OCI-LY7 (cell line): ENCODE data around the gene OSBPL3. TPM values are rescaled to one million over a fixed set of nuclear protein-coding genes. Genes with fewer than 3 reads are reported as not detected.
A peak's percentile ranks its signal among the peaks of the same experiment; 100 is the strongest.

Experiments
- BruUV-seq: library from RNA; stranded (reverse); fragments of 400-500 nt; replicated peaks from 2 replicates; lab custom pipeline; 2021; lab: Mats Ljungman, UMichigan
- CTCF ChIA-PET: fragments of 300-600 bp; sonication (Branson Sonifier 250); formaldehyde crosslinking; loops from one replicate; lab custom pipeline; 2022; ENCODE audit warnings: antibody characterized with exemption; ENCODE audit not compliant: unreplicated experiment; lab: Charles Lee
- POLR2A ChIA-PET: fragments of 300-600 bp; sonication (Branson Sonifier 250); formaldehyde crosslinking; loops from one replicate; lab custom pipeline; 2022; ENCODE audit warnings: antibody characterized with exemption; lab: Charles Lee
- DNase-seq: peaks from one replicate; pipeline ENCODE4 v3.0.0-alpha.2; 2015; ENCODE audit warnings: low spot score
- H2AFZ ChIP-seq: fragments of 200-600 bp; sonication (generic), shearing (Covaris generic); 2 replicates; pipeline ENCODE4 v1.6.1; 2014; ENCODE audit warnings: mild to moderate bottlenecking, antibody characterized with exemption, low read length, moderate library complexity
- H3K27ac ChIP-seq: fragments of 200-600 bp; sonication (generic); 2 replicates; pipeline ENCODE4 v1.5.1; 2014; ENCODE audit warnings: mixed run types, low read depth, mild to moderate bottlenecking, moderate library complexity, low read length, inconsistent platforms; ENCODE audit not compliant: poor library complexity, severe bottlenecking
- H3K36me3 ChIP-seq: fragments of 200-600 bp; sonication (generic); 2 replicates; pipeline ENCODE4 v1.6.1; 2014; ENCODE audit warnings: mild to moderate bottlenecking, antibody characterized with exemption, low read length, moderate library complexity, mixed read lengths; ENCODE audit not compliant: insufficient read depth
- H3K4me1 ChIP-seq: fragments of 200-600 bp; sonication (generic); 2 replicates; pipeline ENCODE4 v1.5.1; 2014; ENCODE audit warnings: mild to moderate bottlenecking, low read length; ENCODE audit not compliant: insufficient read depth, poor library complexity, severe bottlenecking
- H3K4me2 ChIP-seq: fragments of 200-600 bp; sonication (generic); 2 replicates; pipeline ENCODE4 v1.6.1; 2014; ENCODE audit warnings: mild to moderate bottlenecking, low read length
- H3K4me3 ChIP-seq: fragments of 200-600 bp; sonication (generic); 2 replicates; pipeline ENCODE4 v1.5.1; 2014; ENCODE audit warnings: mild to moderate bottlenecking, low read depth, low read length; ENCODE audit not compliant: poor library complexity, severe bottlenecking
- H3K79me2 ChIP-seq: fragments of 200-600 bp; sonication (generic); 2 replicates; pipeline ENCODE4 v1.6.1; 2016; ENCODE audit warnings: low read depth, mild to moderate bottlenecking, low read length, moderate library complexity, mixed read lengths; ENCODE audit not compliant: insufficient read depth
- H3K9me2 ChIP-seq: fragments of 200-600 bp; sonication (generic); 2 replicates; pipeline ENCODE4 v1.6.1; 2016; ENCODE audit warnings: mild to moderate bottlenecking, low read length, mixed read lengths; ENCODE audit not compliant: insufficient read depth
- H3K9me3 ChIP-seq: fragments of 200-600 bp; sonication (generic); 2 replicates; pipeline ENCODE4 v1.6.1; 2014; ENCODE audit warnings: mild to moderate bottlenecking, mixed run types, low read length, mixed read lengths
- H4K20me1 ChIP-seq: fragments of 200-600 bp; sonication (generic); 2 replicates; pipeline ENCODE4 v1.6.1; 2014; ENCODE audit warnings: mild to moderate bottlenecking, antibody characterized with exemption, low read length, moderate library complexity, mixed read lengths; ENCODE audit not compliant: insufficient read depth
- EZH2phosphoT487 ChIP-seq: fragments of 200-600 bp; sonication (generic); IDR thresholded peaks from 2 replicates; pipeline ENCODE4 v1.6.1; 2018; ENCODE audit warnings: low read depth, borderline replicate concordance, mild to moderate bottlenecking, mixed run types, antibody characterized with exemption, low read length, moderate library complexity, mixed read lengths
- intact Hi-C: fragments of 100-400 bp; cut with micrococcal nuclease; formaldehyde crosslinking; loops from one replicate; pipeline ENCODE4 v1.10.0; 2022; ENCODE audit not compliant: unreplicated experiment
- total RNA-seq, 2 experiments: library from RNA; depleted of rRNA in 1 of 2; stranded (reverse); fragments of >200 nt in 1 of 2; shearing (Covaris generic) in 1 of 2; gene quantifications; 2 replicates each; pipeline ENCODE4 v1.2.3, GENCODE V29; 2014 to 2022
- TF ChIP-seq, protein P1 (sequence below): fragments of 200-600 bp; sonication (generic); conservative IDR thresholded peaks from 2 replicates; pipeline ENCODE4 v1.5.1; 2014; ENCODE audit warnings: mild to moderate bottlenecking, antibody characterized with exemption, low read length, moderate library complexity, mixed read lengths

Gene OSBPL3
- total RNA-seq, 2 experiments from 2014 or later = 28.7 to 79.9 TPM

DNA sequence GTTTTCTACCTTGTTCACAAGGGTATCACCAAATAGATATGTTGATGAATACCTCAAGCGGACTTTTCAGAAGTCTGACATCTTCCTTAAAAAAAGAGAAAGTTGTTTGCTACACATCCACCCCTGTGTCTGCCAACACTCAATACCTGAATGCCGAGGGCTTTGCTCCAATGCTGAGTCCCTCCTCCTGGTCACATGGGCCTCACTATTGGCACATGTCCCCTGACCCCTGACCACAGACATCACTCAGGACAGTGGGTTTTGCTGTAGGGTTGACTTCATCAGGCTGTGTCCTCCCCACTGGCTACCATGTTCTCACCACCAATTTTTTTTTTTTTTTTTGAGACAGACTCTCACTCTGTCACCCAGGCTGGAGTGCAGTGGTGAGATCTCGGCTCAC lies 76.4 kb downstream of the OSBPL3 start:
- no TSS peak for BruUV-seq
- peaks cover 83% of the 10 kb centered on the region; the same call in 1 of the 2 replicates for H3K79me2 ChIP-seq

DNA sequence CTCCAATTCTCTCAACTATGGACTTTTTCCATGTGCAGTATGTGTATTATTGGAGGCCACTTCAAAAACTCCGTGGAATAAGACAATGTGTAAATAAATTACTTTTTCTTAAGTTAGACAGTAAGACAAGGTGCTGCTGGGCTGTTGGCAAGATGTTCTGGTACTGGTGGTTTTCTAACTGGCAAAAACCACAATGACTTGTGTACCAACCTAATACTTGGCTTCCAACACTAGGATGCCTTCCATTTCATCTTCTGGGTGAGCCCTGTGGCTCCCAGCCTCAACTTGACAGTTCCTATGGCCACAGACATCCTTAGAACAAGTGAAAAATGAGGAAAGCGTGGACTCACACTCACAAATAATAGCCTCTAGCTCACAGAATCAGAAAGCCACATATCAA lies 77.0 kb downstream of the OSBPL3 start:
- intact Hi-C loops = no loop called here
- Histone ChIP-seq H3K9me2 (no peaks in the 10 kb centered on the region), H2AFZ (no peak overlapping the region), H3K4me1 (peaks cover 88% of the 10 kb centered on the region), H3K4me2 (peak overlapping the region; percentile 9; the same call in 1 of the 2 replicates), H4K20me1 (no peaks in the 10 kb centered on the region), H3K36me3 (peaks cover 22% of the 10 kb centered on the region), H3K9me3 (no peaks in the 10 kb centered on the region), H3K27ac (peak overlapping the region; percentile 8), H3K79me2 (peaks cover 83% of the 10 kb centered on the region), H3K4me3 (no peak overlapping the region)
- ChIA-PET CTCF (no interaction called here), POLR2A (no interaction called here)
- TF ChIP-seq, protein P1, sequence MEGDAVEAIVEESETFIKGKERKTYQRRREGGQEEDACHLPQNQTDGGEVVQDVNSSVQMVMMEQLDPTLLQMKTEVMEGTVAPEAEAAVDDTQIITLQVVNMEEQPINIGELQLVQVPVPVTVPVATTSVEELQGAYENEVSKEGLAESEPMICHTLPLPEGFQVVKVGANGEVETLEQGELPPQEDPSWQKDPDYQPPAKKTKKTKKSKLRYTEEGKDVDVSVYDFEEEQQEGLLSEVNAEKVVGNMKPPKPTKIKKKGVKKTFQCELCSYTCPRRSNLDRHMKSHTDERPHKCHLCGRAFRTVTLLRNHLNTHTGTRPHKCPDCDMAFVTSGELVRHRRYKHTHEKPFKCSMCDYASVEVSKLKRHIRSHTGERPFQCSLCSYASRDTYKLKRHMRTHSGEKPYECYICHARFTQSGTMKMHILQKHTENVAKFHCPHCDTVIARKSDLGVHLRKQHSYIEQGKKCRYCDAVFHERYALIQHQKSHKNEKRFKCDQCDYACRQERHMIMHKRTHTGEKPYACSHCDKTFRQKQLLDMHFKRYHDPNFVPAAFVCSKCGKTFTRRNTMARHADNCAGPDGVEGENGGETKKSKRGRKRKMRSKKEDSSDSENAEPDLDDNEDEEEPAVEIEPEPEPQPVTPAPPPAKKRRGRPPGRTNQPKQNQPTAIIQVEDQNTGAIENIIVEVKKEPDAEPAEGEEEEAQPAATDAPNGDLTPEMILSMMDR = no peak
- TF ChIP-seq EZH2phosphoT487 = no peak
- BruUV-seq = no TSS peak
- DNase-seq = no peak

More for the DNA sequence above, 76.4 kb downstream of the OSBPL3 start:
- Histone ChIP-seq H3K9me2 (no peaks in the 10 kb centered on the region), H2AFZ (no peak overlapping the region), H3K4me3 (no peak overlapping the region), H3K4me1 (peaks cover 88% of the 10 kb centered on the region), H4K20me1 (no peaks in the 10 kb centered on the region), H3K27ac (no peak overlapping the region), H3K36me3 (peaks cover 22% of the 10 kb centered on the region), H3K9me3 (no peaks in the 10 kb centered on the region), H3K4me2 (peak overlapping the region; percentile 9; the same call in 1 of the 2 replicates)
- CTCF ChIA-PET = no interaction called here
- intact Hi-C loops = no loop called here
- POLR2A ChIA-PET = no interaction called here
- DNase-seq = no peak
- TF ChIP-seq, protein P1 = no peak
- no peak for TF ChIP-seq EZH2phosphoT487

DNA sequence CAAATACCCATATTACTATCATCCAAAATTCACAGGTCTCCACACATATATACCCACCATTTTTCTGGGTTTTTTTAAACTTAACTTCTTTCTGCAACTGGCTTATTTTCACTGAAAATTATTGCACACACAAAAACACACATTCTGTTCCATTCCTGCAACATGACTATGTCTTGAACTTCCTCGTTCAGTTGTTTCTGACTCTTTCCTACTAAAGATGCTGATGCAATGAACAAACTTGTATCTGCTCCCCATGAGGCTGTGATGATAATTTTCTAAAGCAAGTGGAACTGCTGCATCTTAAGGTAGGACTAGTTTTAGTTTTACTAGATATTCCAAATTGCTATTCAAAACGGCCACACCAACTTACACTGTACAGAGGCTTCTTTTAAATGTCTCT lies 77.7 kb downstream of the OSBPL3 start:
- ChIA-PET CTCF (interaction anchor here (1.2 kb wide), 1 partner anchor 8 kb away, joined by 5 read pairs; no protein-coding TSS in a partner anchor), POLR2A (interaction anchor here (0.9 to 3.0 kb wide), 5 partner anchors 7 to 25 kb away, joined by 3 to 20 read pairs (median 7); no protein-coding TSS in a partner anchor)
- Histone ChIP-seq H3K79me2 (peaks cover 83% of the 10 kb centered on the region), H3K27ac (peak overlapping the region; percentile 29), H3K9me2 (no peaks in the 10 kb centered on the region), H3K4me1 (peaks cover 88% of the 10 kb centered on the region), H3K4me3 (no peak overlapping the region), H3K4me2 (peak overlapping the region; percentile 19), H3K9me3 (no peaks in the 10 kb centered on the region), H2AFZ (no peak overlapping the region), H3K36me3 (peaks cover 22% of the 10 kb centered on the region), H4K20me1 (no peaks in the 10 kb centered on the region)
- no peak for DNase-seq
- no peak for TF ChIP-seq EZH2phosphoT487
- TF ChIP-seq, protein P1 = no peak
- BruUV-seq = no TSS peak
- intact Hi-C loops = no loop called here
